Measurements from ENCODE around the gene TXLNA. TPM values are rescaled to one million over a fixed set of nuclear protein-coding genes. Genes with fewer than 3 reads are reported as not detected.
A peak's percentile ranks its signal among the peaks of the same experiment; 100 is the strongest.

TXLNA gene
- total RNA-seq, 1 donor from 2014 or later: 59.7 TPM

DNA sequence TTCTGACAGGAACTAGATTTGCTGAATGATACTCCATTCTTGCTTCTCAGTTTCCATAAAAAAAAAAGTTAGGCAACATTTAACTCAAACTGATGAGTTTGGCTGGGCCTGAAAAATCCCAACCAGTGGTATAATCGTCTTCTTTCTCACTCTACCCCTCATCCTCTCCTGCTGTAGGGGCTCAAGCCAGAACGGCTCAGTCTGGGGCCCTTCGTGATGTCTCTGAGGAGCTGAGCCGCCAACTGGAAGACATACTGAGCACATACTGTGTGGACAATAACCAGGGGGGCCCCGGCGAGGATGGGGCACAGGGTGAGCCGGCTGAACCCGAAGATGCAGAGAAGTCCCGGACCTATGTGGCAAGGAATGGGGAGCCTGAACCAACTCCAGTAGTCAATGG lies 1.6 kb downstream of the TXLNA start:
- H3K27ac Mint-ChIP-seq: peak overlapping the region; percentile 97
- DNase-seq (ENCODE audit: low spot score in 2 of 2, unreplicated experiment in 2 of 2): no peak
- no peaks in the 10 kb centered on the region for H3K27me3 Mint-ChIP-seq (ENCODE audit: low read depth)
- H3K4me1 Mint-ChIP-seq: peaks cover 33% of the 10 kb centered on the region
- H3K4me3 Mint-ChIP-seq: peak overlapping the region; percentile 83
- H3K36me3 Mint-ChIP-seq: peaks cover 21% of the 10 kb centered on the region
- no peaks in the 10 kb centered on the region for H3K9me3 Mint-ChIP-seq
- TF ChIP-seq, protein P1, sequence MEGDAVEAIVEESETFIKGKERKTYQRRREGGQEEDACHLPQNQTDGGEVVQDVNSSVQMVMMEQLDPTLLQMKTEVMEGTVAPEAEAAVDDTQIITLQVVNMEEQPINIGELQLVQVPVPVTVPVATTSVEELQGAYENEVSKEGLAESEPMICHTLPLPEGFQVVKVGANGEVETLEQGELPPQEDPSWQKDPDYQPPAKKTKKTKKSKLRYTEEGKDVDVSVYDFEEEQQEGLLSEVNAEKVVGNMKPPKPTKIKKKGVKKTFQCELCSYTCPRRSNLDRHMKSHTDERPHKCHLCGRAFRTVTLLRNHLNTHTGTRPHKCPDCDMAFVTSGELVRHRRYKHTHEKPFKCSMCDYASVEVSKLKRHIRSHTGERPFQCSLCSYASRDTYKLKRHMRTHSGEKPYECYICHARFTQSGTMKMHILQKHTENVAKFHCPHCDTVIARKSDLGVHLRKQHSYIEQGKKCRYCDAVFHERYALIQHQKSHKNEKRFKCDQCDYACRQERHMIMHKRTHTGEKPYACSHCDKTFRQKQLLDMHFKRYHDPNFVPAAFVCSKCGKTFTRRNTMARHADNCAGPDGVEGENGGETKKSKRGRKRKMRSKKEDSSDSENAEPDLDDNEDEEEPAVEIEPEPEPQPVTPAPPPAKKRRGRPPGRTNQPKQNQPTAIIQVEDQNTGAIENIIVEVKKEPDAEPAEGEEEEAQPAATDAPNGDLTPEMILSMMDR (IDR thresholded peaks at IDR 0.05; ENCODE audit: unreplicated experiment): no peak

DNA sequence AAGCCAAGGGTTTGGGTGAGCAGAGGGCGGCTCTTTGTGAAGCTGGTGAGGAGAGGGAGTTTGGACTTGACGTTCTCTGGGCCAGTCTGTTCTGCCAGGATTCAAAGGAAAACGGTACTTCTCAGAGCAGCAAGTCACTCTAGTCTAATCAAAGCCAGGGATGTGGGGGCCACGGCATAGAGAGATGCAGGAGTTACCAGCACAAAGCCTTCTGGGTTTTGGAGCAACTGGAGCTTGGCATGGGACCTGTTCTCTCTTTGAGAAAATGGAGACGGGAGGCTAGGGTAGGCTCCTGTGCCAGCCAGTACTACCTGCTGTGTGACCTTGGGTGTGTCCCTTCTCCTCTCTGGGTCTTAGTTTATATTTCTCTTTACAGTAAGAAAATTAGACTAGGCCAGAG lies 2.1 kb downstream of the TXLNA start:
- no peaks in the 10 kb centered on the region for H3K9me3 Mint-ChIP-seq
- no peaks in the 10 kb centered on the region for H3K27me3 Mint-ChIP-seq (ENCODE audit: low read depth)
- DNase-seq (ENCODE audit: low spot score in 2 of 2, unreplicated experiment in 2 of 2): no peak
- TF ChIP-seq, protein P1 (IDR thresholded peaks at IDR 0.05; ENCODE audit: unreplicated experiment): no peak
- peak overlapping the region; percentile 83 for H3K4me3 Mint-ChIP-seq
- H3K4me1 Mint-ChIP-seq: peaks cover 33% of the 10 kb centered on the region
- peak overlapping the region; percentile 97 for H3K27ac Mint-ChIP-seq
- peaks cover 26% of the 10 kb centered on the region for H3K36me3 Mint-ChIP-seq

DNA sequence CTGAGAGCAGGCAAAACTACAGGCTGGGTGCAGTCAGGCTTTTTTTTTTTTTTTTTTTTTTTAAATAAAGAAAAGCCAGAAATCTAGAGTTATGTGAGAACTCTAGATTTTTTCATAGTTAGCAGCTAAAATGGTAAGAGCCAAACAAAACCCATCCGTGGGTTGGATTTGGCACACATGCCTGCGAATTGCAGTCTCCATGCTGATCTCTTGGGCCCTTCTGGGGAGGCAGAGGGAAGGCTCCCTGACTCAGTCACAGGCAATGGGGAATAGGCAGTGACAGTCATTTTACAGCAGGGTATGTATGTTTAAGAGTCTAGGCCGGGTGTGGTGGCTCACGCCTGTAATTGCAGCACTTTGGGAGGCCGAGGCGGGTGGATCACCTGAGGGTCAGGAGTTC lies 2.6 kb downstream of the TXLNA start:
- no peaks in the 10 kb centered on the region for H3K27me3 Mint-ChIP-seq (ENCODE audit: low read depth)
- TF ChIP-seq, protein P1 (IDR thresholded peaks at IDR 0.05; ENCODE audit: unreplicated experiment): no peak
- no peak for DNase-seq (ENCODE audit: low spot score in 2 of 2, unreplicated experiment in 2 of 2)
- H3K9me3 Mint-ChIP-seq: no peaks in the 10 kb centered on the region
- peak overlapping the region; percentile 21 for H3K27ac Mint-ChIP-seq
- peak overlapping the region; percentile 22 for H3K4me3 Mint-ChIP-seq
- peaks cover 33% of the 10 kb centered on the region for H3K4me1 Mint-ChIP-seq
- peaks cover 27% of the 10 kb centered on the region for H3K36me3 Mint-ChIP-seq

DNA sequence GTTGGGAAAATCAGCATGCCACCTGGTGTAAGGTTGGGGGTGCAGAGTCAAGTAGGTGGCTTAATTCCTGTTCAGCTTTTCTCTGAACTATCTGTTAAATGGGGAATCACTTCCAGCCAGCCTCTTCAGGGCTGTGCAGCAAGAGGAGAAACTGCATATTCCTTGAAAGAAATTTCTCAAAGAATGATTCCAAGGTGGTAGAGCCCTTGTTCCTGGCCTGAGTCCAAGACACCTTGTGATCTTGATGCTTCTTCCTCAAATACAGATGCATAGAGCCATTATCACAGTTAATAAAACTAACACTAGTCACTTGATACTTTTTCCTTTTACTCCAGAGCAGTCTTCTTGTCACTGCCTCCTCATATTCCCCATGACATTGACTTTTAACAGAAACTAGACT lies 5.2 kb downstream of the TXLNA start:
- no peak for DNase-seq (ENCODE audit: low spot score in 2 of 2, unreplicated experiment in 2 of 2)
- H3K9me3 Mint-ChIP-seq: no peaks in the 10 kb centered on the region
- H3K4me1 Mint-ChIP-seq: peaks cover 29% of the 10 kb centered on the region
- no peak overlapping the region for H3K27ac Mint-ChIP-seq
- H3K27me3 Mint-ChIP-seq (ENCODE audit: low read depth): no peaks in the 10 kb centered on the region
- no peak overlapping the region for H3K4me3 Mint-ChIP-seq
- TF ChIP-seq, protein P1 (IDR thresholded peaks at IDR 0.05; ENCODE audit: unreplicated experiment): no peak
- H3K36me3 Mint-ChIP-seq: peaks cover 35% of the 10 kb centered on the region

DNA sequence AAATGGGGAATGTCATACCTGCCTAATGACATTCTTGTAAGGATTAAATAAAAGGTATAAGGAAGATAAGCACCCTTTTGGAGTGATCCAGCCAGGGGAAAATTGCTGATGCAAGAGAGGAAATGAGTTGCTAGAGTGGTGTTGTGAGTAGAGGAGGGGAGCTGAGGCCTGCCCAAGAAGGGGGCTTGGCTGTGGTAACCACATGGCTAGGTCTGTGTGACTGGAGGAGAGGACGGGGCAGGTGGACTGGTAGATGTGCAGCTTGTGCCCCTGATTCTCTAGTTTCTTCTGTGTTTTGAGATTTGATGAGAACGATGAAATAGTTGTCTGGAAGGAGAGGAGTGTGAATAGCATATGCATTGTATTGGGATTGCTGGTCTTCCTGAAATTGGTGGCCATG lies 6.6 kb downstream of the TXLNA start:
- DNase-seq (ENCODE audit: low spot score in 2 of 2, unreplicated experiment in 2 of 2): no peak
- TF ChIP-seq, protein P1 (IDR thresholded peaks at IDR 0.05; ENCODE audit: unreplicated experiment): no peak
- no peaks in the 10 kb centered on the region for H3K27me3 Mint-ChIP-seq (ENCODE audit: low read depth)
- H3K36me3 Mint-ChIP-seq: peaks cover 42% of the 10 kb centered on the region
- no peak overlapping the region for H3K4me3 Mint-ChIP-seq
- H3K9me3 Mint-ChIP-seq: no peaks in the 10 kb centered on the region
- no peak overlapping the region for H3K27ac Mint-ChIP-seq
- H3K4me1 Mint-ChIP-seq: peaks cover 17% of the 10 kb centered on the region

DNA sequence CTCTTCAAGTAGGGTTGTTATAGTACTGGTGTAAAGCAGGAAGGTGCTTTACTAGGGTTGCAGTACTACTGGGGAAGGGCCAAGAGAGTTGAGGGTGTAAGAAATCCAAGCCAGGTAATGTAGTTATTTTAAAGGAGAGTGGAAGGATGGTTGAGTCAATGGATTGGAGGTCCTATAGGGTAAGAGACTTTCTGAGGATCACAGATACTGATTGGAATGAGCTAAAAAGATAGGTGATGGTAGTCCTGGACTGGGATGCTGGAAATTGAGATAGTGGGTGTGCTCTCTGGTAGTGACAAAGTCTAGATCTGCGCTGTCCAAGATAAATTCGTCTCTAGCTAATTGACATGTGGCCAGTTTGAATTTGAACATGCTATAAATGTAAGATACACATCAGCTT lies 7.0 kb downstream of the TXLNA start:
- no peak overlapping the region for H3K27ac Mint-ChIP-seq
- no peak overlapping the region for H3K4me3 Mint-ChIP-seq
- H3K36me3 Mint-ChIP-seq: peaks cover 41% of the 10 kb centered on the region
- no peak for DNase-seq (ENCODE audit: low spot score in 2 of 2, unreplicated experiment in 2 of 2)
- TF ChIP-seq, protein P1 (IDR thresholded peaks at IDR 0.05; ENCODE audit: unreplicated experiment): no peak
- peaks cover 13% of the 10 kb centered on the region for H3K4me1 Mint-ChIP-seq
- H3K9me3 Mint-ChIP-seq: no peaks in the 10 kb centered on the region
- H3K27me3 Mint-ChIP-seq (ENCODE audit: low read depth): no peaks in the 10 kb centered on the region

Data from mesothelial cell of epicardium (in vitro differentiated cells).